Fibroblast of skin of scalp (primary cell): ENCODE data around the gene PIK3R5. TPM values are rescaled to one million over a fixed set of nuclear protein-coding genes. Genes with fewer than 3 reads are reported as not detected.
"Not testable (repeated sequence)": the region's sequence is repeated elsewhere in the genome, so short reads cannot be mapped to it uniquely, and the experiment has no call there.

Experiments
- DNase-seq: peaks from one replicate; pipeline ENCODE4 v3.0.0-alpha.2; 2013
- polyA plus RNA-seq, 2 experiments: library from polyadenylated mRNA; unstranded; fragments of 120-200 nt; gene quantifications; one replicate each; pipeline ENCODE4 v1.2.1, GENCODE V29; 2013; ENCODE audit not compliant: insufficient read length in 2 of 2

The PIK3R5 gene, protein sequence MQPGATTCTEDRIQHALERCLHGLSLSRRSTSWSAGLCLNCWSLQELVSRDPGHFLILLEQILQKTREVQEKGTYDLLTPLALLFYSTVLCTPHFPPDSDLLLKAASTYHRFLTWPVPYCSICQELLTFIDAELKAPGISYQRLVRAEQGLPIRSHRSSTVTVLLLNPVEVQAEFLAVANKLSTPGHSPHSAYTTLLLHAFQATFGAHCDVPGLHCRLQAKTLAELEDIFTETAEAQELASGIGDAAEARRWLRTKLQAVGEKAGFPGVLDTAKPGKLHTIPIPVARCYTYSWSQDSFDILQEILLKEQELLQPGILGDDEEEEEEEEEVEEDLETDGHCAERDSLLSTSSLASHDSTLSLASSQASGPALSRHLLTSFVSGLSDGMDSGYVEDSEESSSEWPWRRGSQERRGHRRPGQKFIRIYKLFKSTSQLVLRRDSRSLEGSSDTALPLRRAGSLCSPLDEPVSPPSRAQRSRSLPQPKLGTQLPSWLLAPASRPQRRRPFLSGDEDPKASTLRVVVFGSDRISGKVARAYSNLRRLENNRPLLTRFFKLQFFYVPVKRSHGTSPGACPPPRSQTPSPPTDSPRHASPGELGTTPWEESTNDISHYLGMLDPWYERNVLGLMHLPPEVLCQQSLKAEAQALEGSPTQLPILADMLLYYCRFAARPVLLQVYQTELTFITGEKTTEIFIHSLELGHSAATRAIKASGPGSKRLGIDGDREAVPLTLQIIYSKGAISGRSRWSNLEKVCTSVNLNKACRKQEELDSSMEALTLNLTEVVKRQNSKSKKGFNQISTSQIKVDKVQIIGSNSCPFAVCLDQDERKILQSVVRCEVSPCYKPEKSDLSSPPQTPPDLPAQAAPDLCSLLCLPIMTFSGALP
- polyA plus RNA-seq (2013, experiment 1 of 2; ENCODE audit: insufficient read length) = not detected
- 0.06 TPM for polyA plus RNA-seq (2013, experiment 2 of 2; ENCODE audit: insufficient read length)

DNA sequence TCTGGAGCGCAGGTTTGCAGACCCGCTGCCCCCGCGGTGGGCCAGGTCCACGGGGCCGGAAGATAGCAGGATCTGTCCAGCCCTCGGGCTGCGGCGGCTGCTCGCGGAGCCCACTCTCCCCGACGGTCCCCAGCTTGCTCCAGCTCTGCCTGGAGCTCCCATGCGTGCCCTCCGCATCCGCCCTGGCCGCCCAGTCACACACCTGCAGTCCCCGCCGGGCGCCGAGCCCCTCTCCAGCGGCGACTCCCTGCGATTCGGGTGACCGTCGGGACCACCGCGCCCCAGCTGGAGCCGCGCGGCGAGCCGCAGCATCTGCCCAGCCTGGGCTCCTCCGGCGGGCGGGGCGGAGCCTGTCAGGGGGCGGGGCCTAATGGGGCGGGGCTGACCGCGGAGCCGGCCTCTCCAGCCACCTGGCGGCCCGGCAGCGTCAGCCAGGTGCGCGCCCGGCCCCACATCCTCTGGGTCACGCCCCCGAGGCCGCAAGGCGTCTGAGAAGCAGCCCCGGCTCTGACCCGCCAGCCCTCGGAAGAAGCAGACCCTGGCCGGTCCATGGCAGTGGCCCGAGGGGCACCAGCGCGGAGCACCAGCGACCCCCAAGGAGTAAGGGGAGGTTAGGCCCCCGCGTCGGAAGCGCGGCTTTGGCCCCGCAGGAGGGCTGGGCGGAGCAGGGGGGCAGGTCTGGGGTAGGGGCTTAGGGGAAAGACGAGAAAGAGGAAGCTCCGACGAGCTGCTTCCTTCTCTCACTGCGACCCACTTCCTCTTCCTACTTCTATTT is at the start of gene PIK3R5:
Gene PIK3R5, minus strand, starts transcription at position 314 of the 775 bp plus-strand sequence. CDS start 54,213 bp downstream, outside the sequence.
- DNase-seq = no peak

DNA sequence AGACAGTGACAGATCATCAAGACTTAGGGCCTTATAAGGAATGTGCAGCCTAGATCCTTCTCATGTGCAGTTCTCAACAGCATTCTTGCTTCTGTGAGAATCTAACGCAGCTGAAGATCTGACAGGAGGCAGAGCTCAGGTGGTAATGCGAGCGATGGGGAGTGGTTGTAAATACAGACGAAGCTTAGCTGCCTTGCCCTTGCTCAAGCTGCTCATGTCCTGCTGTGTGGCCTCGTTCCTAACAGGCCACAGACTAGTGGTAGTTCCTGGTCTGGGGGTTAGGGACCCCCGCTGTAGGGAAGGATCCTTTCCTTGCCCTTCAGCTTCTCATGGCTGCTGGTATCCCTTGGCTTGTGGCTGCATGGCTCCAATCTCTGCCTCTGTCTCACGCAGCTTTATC is 45.5 kb upstream of the PIK3R5 start:
- no peak for DNase-seq

DNA sequence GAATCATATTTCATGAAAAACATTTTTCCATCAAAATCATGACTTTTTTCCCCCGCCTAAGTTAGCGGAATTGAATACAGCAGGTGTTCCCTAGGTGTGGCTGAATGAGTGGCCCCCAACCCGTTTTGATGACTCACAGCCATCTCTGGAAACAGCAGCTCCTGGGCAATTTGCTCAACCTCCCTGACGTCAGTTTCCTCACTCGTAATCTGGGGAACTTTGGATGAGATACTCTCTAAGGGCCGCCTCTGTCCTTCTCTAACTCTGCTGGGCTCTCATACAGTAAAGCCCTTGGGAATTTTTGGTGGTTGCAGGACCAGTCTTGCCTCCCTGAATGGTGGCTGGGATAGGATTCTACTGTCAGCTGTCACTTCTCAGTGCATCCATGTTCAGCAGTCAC is 44.2 kb upstream of the PIK3R5 start:
- DNase-seq = no peak

DNA sequence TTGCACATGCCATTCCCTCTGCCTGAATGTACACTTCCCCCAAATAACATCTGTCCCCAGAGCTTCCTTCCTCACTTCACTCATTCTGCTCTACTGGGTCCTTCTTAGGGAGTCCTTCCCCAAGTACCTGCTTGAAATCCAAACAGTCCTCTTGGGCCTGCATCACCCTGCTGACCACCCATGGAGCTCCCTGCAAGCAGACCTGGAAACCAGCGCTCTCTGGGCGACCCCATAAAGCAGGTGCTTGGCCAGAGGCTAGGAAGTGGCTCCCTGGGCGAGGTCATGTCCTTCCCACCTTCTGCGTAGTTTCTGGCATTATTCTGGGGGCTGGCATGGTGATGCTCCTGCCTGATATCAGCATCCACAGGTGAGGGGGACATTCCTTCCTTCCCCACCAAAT is 43.6 kb upstream of the PIK3R5 start:
- no peak for DNase-seq

DNA sequence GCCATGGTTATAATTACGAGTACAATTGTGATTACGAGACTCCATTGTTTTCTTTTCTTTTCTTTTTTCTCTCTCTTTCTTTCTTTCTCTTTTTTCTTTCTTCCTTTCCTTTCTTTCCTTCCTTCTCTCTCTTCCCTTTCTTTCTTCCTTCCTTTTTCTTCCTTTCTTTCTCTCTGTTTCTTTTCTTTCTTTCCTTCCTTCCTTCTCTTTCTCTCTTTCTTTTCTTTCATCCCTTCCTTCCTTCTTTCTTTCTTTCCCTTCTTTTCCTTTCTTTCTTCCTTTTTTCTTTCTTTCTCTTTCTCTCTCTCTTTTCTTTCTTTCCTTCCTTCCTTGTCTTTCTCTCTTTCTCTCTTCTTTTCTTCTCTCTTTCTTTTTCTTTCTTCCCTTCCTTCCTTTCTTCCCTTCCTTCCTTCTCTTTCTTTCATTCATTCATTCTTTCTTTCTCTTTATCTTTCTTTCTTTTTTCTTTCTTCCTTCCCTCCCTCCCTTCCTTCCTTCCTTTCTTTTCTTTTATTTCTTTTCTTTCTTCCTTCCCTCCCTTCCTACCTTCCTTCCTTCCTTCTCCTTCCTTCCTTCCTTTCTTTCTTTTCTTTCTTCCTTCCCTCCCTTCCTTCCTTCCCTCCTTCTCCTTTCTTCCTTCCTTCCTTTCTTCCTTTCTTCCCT is 41.7 kb upstream of the PIK3R5 start:
- DNase-seq = no peak

DNA sequence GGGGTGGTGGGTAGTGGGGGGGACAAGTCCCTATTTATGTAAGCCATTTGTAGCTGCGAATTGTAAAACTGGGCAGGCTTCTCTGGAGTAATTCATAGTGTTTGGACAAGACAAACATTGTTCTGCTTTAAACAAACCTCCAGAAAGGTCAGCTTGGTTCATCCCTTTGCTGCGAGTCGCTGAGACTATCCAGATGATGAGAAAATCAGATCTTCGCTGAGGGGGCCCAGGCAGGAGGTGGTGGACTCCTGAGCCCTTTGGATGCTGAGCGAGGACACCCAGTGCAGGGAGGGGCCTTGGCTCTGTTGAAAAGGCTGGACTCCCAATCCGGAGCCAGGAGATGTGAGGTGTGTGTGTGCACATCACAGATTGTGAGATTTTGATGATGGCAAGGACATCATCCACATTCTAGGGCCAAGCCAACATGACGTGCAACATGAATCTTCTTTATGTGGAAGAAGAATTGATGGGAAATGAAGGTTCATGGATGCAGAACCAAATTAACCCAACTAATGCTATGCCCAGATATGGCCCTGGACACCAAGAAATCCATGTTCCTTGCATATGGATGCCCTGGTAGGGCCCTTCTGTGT is 40.8 kb upstream of the PIK3R5 start:
- no peak for DNase-seq

DNA sequence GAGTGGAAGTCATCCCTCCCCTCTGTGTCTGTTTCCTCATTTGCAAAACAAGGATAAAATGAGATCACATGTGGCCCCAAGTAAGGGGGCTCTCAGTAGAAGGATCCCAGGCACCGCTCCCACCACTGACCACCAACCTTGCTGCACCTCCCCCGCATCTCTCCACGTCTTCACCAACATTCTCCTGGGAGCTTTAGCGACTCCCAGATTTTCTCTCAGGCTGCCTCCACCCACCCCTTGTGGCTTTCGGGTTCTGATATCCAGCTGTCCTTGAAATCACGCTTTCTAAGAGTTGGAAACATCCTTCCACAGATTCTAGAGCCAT is 39.4 kb upstream of the PIK3R5 start:
- no peak for DNase-seq

DNA sequence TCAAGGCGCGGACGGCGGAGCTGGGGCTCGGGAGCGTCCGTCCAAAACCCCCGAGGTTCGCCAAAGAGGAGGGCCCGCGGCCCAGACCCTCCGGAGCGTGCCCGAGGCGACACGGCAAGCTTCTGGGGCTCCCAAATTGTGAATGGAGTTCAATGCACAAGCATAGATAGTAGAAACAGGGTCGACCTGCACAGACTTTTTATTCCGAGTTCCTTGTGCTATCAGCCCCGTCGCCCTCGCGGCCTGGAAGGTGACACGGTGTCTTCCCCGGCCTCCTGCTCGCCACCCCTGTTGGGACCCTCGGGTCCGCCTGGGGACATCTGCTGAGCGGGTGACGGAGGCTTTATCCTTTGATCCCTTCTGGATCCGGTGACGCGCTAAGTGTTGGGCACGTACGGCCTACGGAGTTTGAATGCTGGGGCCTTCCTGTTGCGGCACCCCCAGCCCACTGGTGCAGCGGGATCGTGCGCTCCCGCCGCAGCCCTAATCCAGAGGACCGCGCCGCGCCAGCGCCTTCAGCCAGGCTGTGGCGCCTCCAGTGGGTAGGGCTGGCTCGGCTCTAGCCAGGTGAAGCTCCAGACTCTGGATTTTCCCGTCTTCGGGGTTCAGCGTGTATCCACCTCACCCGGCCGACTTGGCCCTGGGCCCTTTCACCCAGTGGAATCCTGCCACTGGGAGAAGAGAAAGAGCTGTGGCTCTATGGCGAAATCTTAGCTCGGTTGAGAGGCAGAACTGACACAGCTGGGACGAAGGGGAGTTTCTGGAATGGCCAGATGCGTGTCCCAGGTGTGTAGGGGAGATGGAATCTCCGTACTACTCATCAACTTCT is 38.8 kb upstream of the PIK3R5 start:
- DNase-seq = no peak

DNA sequence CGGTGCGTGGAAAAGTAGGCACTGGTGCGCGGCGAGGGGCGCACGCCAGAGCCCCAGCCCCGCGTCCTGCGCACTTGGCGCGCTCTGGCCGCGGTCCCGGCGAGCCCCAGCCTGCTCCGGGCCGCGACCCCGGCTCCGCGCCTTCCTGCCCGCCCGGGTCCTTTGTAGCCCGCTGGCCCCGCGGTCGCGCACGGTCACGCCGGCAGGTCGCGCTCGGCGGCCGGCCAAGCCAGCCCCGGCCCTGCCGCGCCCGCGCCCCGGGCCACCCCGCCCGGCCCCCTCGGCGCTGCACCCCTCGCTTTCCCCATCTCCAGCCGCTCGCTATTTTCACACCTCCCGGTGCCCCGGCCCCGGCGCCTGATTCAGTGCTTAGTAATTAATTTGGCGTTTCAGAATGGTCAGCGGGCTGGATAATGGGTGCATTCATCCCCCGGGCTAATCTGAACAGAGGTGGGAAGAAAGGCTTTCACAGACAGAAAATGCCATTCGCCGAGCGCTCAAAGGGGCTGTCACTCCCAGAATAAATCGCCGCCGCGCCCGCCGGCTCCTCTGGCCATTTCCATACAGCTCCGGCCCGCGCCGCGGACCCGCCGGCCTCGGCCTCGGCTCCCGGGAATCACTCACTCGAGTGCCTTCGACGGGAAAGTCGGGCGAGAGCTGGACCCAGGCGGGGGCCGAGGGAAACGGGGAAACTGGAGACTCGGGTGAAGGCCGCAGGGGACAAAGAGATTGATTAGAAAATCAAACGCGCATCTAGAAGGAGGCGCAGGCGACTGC is 38.0 kb upstream of the PIK3R5 start:
- DNase-seq = no peak

DNA sequence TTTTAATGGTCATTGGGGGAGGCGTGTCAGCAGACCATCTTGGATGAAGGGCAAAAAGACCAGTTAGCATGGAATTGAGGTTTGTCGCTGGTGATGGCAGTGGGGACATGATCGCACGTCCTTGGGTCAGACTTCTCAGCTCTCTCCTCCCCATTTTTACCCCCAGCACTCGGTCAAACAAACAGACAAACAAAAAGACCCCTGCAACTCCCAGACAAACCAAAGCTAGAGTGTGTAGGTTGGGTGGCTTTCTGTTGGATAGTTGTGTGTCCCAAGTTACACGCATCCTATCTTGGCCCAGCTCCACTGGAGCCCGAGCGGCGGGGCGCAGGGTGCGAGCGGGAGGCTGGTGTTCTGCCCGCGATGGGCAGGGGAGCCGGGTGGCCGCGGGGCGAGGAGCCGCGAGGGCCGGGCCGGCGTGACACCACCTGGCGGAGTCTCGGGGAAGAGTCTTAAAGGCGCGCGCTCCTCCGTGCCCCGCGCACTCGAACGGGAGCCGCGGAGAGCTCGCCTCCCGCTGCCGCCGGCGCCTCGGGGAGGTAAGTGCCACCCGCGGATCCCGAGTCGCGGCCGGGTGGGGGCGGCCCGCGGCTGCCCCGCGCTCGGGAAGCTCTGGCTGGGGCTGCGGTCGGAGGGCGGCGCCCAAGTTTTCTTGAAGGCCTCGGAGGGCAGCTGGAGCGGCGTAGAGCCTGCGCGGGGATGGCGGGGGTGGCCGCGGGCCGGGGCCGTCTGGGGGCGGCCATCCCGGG is 37.3 kb upstream of the PIK3R5 start:
- DNase-seq = no peak

DNA sequence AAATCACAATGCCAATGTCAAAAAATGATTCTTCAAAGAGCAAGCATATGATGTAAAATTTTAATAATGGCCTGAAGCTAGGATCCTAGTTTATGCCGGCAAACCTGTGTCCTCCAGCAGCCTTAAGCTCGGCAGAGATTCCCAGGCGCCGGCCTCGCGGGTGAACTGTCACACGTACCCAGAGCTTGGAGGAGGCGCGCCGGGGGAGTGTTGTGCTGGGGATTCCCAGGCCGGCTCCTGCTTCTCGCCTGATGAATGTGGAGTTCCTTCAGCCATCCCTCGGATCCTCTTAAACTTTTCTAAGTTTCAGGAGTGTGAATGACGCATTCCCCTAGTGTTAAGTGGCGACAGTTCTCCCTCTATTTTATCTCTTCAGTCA is 36.7 kb upstream of the PIK3R5 start:
- DNase-seq = no peak

DNA sequence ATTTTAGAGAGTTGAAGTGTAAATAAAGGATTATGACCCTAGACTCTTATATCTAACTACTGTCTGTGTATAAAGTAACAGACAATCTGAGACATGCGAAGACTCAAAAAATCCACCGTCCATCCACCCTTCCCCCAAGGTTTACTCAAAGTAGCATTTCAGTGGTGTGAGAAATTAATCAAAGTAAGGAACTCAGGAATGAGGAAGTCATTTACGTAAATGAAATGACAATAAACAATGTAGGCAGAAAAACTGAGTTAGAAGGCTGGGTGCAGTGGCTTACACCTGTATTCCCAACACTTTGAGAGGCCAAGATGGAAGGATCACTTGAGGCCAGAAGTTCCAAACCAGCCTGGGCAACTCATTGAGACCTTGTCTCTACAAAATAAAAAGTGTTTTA is 36.1 kb upstream of the PIK3R5 start:
- DNase-seq = no peak

DNA sequence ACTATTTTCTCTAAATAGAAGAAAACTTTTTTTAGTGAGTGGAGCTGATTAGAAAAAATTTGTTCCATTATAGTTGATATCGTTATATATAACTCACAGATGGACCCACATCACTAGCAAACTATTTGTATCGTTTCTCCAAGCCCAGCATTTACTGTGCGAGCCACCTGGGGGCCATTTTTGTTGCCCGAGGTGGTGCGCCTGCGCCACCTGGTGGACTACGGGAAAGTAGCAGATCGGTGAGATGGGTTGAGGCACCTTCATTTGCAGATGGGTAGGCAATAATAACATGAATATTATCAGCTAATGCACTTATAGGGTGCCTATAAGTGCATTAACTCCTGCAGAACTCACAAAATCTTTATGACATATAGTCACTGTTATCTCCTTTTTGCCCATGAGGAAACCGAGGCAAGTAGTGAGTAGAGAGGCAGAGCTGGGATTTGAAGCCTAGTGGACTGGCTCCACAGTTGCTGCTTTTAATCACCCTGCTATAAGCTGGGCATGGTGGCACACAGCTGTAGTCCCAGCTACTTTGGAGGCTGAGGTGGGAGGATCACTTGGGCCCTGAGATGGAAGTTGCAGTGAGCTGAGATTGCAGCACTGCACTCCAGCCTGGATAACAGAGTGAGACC is 32.6 kb upstream of the PIK3R5 start:
- peak; percentile 57 for DNase-seq

DNA sequence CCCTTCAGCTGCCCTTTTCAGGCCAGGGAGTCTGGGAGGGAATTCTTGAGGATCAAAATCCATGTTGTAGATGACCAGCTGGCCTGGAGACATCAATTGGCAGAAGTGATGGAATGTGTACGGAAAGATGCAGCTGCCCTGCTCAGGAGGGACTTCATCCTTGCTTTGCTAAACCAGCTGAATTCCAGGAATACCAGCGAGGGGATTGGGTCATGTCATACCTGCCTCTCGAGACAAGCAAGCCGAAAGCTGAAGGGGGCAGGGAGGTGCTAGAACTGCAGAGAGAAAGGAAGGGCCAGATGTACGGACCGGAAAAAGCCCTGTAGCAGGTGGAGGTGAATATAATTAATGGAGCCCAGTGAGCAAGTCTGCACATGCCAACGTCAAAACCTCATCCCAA is 30.2 kb upstream of the PIK3R5 start:
- no peak for DNase-seq

DNA sequence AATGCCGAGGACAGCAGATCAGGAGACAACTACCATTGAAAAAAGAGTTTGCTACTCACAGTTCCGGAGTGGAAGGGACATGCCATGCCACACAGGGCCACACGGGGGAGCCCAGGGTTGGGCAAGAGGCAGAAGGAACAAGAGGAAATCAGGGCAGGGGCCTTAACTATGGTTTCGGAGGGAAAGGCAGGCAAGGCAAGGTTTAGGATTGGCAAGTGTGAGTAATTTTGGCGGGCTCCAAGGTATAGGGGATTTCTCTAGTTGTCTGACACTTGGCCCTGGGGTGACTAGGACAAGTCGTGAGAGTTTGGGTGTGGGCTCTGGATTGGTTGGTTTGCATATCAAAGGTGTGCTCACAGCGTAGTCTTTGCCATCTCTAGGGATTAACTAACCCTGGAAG is 28.8 kb upstream of the PIK3R5 start:
- peak; percentile 50 for DNase-seq

DNA sequence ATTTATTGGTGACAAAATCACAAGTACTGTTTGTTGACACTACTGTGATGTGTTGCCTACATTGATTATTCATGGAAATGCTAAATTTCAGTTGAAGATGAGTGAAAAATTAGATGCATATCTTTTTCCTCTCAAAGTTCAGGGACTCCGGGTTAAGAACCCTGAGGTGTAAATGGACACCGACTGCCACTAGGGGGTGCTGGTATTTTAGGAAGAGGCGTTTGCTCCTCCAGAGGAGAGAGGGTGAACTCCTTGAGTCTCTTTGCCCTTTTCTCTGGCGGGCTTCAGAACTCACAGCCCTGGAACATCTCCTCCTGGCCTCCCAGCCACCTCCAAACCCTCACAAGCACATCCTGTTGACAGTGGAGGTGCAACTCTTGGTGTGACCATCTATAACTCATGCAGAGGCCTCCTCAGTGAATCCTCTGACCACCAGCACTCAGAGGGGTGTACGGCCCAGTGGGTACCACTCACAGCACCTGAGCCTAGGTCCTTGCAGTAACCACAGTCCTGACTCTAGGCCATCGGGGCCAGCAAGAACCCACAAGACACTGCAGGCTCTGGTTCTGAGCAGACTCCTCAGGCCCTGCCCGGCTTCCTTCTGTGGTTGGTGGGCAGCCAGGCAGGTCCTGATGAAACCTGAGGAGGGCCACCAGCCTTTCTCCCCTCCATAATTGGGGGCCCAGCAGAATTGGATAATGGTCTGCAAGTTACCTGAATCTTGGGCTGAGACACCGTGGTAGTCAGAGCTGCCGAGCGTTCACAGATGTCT is 26.2 kb upstream of the PIK3R5 start:
- peak; percentile 65 for DNase-seq

DNA sequence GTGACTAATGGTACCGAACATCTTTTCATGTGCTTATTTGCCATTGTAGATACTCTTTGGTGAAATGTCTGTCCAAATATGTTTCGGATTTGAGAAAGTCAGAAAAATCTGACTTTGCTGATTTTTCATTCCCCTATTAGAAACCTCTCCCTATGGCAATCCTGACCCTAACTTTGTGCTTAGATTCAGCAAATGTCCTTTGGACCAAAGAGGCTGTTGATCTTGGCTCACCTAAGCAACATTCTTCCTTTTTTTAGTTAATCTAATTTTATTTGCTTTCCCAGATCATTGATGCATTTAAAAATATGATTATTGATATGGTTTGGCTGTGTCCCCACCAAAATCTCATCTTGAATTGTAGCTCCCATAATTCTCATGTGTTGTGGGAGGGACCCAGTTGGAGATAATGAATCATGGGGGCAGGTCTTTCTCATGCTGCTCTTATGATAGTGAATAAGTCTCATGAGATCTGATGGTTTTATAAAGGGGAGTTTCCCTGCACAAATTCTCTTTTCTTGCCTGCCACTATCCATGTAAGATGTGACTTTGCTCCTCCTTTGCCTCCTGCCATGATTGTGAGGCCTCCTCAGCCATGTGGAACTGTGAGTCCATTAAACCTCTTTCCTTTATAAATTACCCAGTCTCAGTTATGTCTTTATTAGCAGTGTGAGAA is 22.9 kb upstream of the PIK3R5 start:
- DNase-seq = not testable (repeated sequence)

DNA sequence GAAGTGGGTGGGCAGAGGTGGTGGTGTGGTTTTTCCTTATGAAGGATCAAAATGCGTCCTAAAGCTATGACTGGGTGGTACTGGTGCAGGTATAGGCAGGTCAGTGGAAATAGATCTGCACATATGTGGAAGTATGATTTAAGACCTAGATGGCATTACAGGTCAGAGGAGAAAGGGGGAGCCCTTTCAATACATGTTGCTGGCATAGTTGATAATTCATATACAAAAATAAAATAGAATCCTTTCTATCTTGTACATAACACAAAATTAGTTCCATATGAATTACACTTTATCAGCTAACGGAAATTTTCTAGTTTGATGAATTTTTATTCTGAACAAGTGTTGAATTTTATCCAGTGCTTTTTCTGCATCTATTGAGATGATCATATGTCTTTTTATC is 20.8 kb upstream of the PIK3R5 start:
- DNase-seq = no peak
